Testis (tissue), 2 donors: ENCODE results near the gene LNP1.

Experiments
- POLR2A ChIP-seq: fragments of 450-650 bp; IDR thresholded peaks from one replicate; pipeline ENCODE4 v1.6.1; 2017; ENCODE audit warnings: antibody characterized with exemption, mild to moderate bottlenecking, moderate library complexity
- TF ChIP-seq, protein P1 (sequence below), 3 experiments: fragments of 450-650 bp in 2 of 3; fragments of 200-600 bp in 1 of 3; sonication (generic) in 1 of 3; IDR thresholded peaks; one replicate each; pipeline ENCODE4 v1.5.1; 2016 to 2019; ENCODE audit warnings: antibody characterized with exemption in 3 of 3, mild to moderate bottlenecking in 2 of 3, moderate library complexity in 1 of 3

DNA sequence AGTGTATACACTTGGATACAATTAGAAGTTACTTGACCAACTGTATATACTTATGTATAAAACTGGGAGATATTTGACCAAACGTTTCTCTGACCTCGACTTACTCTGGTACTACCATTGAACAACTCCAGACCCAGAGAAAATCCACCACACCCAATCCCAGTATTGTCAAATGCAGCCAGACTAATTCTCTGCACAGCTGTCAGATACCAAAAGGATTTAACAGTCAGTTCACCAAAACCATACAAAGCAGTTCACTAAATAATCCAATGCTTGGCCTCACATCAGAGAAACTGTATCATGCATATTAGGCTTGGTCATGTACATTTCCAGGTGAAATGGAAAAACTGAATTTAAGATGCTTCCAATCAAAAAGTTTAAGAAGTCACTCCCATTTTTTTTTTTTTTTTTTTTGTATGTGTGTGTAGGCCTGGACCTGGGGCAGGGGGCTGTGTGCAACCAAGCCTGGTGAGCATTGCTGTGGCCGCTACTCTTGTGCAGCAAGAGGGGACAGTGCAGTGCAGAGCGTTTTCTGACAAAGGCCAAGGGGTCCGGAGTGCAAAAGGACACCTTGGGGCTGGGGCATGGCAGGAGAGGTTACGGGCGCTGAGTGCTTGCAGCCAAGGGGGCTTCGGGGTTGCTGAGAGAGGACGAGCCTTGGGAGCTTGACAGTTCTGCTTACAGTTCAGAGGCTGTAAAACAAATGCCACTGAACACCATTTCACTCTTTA lies 1.8 kb upstream of the LNP1 start:
- TF ChIP-seq, protein P1, sequence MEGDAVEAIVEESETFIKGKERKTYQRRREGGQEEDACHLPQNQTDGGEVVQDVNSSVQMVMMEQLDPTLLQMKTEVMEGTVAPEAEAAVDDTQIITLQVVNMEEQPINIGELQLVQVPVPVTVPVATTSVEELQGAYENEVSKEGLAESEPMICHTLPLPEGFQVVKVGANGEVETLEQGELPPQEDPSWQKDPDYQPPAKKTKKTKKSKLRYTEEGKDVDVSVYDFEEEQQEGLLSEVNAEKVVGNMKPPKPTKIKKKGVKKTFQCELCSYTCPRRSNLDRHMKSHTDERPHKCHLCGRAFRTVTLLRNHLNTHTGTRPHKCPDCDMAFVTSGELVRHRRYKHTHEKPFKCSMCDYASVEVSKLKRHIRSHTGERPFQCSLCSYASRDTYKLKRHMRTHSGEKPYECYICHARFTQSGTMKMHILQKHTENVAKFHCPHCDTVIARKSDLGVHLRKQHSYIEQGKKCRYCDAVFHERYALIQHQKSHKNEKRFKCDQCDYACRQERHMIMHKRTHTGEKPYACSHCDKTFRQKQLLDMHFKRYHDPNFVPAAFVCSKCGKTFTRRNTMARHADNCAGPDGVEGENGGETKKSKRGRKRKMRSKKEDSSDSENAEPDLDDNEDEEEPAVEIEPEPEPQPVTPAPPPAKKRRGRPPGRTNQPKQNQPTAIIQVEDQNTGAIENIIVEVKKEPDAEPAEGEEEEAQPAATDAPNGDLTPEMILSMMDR (IDR thresholded peaks at IDR 0.05) = no peak
- no peak for TF ChIP-seq POLR2A
